SH-SY5Y (cell line): ENCODE results near the gene ATP6AP2.

Experiments used
- GATA2 ChIP-seq: IDR thresholded peaks from 2 replicates; pipeline ENCODE4 v1.6.1; 2011; ENCODE audit warnings: mild to moderate bottlenecking, low read depth, low read length
- GATA3 ChIP-seq: IDR thresholded peaks from 2 replicates; pipeline ENCODE4 v1.6.1; 2011; ENCODE audit warnings: low read depth, mild to moderate bottlenecking, low read length, moderate library complexity

The ATP6AP2 gene

DNA sequence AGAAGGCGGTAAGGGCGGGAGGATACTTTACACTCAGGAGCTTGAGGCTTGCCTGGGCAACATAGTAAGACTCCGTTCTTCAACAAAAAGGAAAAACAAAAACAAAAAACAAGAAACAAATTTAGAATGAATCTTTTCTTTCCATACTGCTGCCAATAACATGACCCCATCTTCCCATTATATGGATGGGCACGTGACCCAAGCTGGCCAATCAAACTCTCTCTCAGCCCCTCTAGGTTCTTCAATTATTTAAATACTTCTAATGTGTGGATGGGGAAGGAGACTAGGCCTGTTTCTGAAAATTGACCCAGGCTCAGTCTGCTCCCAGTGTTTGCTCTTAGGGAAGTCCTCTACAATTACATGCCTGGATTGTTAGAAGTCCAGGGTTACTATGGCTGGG lies 22.2 kb upstream of the ATP6AP2 start:
- TF ChIP-seq GATA2: no peak
- no peak for TF ChIP-seq GATA3

DNA sequence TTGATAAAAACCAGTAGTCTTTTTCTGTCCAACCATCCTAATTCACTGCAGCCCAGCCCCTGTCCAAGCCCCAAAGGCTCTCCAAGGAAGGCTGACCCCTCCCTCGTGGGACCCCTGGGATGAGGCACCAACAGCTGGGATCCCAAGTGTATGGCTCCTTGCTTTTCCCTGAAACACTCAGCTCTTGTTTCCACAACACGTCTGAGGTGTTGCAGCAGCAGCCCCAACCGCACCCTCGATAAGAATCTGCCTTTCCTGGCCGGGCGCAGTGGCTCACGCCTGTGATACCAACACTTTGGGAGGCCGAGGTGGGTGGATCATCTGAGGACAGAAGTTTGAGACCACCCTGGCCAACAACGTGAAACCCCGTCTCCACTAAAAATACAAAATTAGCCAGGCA lies 17.0 kb upstream of the ATP6AP2 start:
- TF ChIP-seq GATA2: no peak
- TF ChIP-seq GATA3: no peak

DNA sequence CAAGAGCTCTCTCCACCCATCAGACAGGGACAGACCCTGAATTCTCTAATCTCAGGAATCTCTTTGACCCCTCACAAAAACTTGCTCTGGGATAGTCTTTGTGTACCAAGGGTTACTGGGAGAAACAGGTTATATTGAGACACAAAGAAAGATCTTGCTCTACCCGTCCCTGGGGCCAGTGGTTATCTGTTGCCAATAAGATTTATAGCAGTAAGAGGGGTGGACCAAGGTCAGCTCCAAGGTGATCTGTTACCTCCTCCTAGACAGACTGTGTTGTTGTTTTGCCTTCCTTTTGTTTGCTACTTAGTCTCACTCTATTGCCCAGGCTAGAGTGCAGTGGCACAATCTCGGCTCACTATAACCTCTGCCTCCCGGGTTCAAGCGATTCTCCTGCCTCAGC lies 16.3 kb upstream of the ATP6AP2 start:
- TF ChIP-seq GATA3 (no peak), GATA2 (no peak)

DNA sequence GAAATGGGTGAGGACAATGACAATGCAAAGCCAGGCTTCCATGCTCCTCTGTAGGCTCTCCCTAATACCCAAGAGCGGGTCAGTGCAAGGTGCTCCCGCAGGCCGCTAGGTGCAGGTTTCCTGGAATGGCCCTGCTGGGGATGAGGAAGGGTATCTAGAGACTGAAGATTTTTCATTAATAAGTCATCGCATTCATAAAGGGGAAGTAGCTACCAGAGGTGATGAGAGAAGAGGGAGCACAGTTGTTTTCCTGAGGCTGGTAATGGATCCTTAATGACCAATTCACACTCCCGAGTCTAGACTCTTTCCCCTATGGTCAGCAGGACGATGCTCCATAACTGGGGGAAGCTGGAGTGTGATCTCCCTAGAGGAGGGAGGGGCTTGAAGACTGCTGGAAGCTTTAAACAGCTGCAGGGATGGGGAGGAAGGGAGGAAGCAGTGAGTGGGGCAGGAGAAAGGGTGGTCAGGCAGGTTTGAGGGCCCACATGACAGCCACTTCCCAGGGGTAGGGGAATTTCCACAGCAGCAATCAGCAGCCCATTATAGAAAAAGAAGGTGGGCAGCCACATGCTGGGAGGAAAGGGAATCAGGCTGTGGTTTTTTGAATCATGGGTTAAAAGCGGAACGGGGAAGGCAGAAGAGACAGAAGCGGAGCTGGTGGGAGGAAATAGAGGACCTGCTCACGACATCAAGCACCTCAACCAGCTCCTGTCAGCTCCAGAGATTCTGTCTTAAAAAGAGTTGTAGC lies 10.2 kb upstream of the ATP6AP2 start:
- TF ChIP-seq GATA3 (no peak), GATA2 (no peak)

GRCh38 chrX:40571600-40571999 lies 9.2 kb upstream of the ATP6AP2 start:
- TF ChIP-seq GATA3 (no peak), GATA2 (no peak)

DNA sequence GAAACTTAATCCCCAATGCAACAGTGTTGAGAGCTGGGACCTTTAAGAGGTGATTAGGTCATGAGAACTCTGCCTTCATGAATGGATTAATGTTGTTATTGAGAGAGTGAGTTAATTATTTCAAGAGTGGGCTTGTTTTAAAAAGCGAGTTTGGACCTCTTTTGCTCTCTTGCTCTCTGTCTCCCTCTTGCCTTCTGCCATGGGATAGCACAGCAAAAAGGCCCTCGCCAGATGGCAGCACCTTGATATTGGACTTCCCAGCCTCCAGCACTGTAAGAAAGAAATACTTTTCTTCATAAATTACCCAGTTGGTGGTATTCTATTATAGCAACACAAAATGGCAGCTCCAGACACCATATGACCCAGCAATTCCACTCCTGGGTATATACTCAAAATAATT lies 7.0 kb upstream of the ATP6AP2 start:
- no peak for TF ChIP-seq GATA2
- no peak for TF ChIP-seq GATA3

DNA sequence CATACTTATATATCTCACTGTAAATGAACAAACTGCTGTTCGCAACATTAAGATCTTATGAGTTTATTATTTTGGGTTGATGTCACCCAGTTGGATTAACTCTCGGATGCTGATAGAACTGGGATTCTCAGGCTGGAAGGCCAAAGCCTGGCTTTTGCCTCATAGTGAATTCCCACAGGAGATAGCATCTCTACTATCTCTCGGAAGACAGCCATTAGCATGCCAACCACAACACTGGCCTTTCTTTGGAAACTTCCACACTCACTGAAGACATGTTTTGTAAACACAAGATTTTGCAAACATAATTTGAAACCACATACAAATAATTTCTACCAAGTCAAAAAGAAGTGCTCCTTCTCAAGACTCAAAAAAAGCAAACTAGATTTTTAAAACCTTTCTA lies 4.5 kb upstream of the ATP6AP2 start:
- TF ChIP-seq GATA3 (no peak), GATA2 (no peak)

- TF ChIP-seq GATA2 (no peak), GATA3 (no peak)
Measured at GRCh38 chrX:40578039-40578695, 2.6 kb upstream of the ATP6AP2 start.

DNA sequence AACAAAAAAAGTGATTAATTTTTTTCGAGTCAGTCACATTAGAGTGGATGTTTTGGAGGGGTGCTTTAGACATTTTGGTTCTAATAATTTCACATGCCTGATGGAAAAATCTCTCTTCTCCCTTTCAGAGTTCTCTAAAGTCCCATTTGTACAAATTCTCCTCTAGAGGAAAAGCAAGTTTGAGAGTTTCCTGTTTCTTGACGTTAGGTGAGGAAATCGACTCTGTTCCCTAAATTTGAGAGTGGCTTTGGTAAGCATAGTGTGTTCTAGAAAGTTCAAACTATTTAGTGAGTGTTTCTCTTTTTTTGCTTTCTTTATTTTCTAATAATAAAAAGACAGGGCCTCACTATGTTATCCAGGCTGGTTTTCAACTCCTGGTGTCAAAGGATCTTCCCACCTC lies 1.6 kb upstream of the ATP6AP2 start:
- TF ChIP-seq GATA2 (no peak), GATA3 (no peak)

DNA sequence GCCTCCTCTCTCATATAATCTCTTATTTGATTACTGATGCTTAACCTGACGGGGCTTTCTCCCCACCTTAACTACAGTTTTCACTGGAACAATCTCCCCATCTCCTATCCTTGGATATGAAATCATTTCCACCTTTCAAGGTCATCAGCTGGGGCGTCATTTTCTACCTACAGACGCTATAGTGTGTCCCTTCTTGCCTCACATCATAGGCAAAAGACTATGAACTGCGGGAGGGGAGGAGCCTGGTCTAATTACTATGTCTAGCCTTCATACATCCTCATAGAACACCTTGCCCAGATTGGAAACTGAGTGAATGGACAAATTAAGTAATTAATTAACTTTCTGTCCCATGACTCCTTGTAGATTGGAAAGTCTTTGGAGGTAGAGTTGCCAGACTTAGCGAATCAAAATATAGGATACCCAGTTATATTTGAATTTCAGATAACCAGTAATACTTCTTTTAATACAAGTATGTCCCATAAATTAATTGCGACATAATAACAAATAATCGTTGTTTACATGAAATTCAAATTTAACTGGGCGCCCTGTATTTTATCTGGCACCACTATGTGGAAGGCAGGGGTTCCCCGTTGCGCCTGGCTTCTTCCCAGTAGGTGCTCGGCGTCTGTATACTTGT lies 752 bp upstream of the ATP6AP2 start:
- TF ChIP-seq GATA3 (no peak), GATA2 (no peak)

DNA sequence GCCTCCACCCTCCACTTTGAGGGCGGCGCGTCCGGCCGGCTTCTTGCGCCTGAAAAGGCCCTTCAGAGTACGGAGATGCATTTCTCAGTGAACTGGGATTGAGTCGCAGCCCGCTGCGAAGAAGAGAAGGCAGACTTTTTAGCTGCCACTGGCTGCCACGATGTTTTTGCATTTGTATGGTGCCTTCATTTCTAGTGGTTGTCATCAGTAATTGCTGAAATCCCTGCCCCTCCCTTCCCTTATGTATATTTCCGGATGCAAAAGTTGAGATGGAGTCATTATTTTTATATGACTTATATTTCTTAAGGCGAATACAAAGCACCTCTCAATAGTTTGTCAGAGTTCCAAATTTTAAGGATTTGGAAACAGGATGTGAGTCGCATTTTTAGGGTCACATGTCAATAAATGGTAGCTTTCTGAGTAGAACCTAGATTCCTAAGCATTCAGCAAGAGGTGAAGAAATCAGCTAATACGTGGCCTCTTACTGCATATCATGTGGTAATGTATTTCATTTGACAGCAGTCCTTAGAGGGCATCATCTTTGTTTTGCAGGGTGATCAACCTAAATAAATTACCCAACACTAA lies 658 bp downstream of the ATP6AP2 start:
- TF ChIP-seq GATA3: no peak
- TF ChIP-seq GATA2: no peak

DNA sequence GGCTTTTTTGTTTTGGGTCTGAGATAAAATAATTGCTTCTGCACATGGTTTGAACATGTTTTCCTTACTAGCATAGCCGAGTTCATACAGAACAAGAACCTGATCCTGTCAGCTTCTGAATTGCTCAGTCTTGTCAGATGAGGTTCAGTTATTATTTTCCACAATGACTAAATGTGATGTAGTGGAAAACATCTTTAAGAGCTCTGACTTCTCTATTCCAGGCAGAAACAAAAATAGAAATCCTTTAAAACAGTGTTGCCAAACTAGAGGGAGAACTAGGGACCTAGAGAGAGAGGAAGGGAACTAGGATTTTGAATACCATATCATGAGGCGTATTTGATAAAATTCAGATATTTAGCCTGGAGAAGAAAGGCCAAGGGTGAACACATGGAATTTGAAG lies 2.0 kb downstream of the ATP6AP2 start:
- TF ChIP-seq GATA2: no peak
- no peak for TF ChIP-seq GATA3

- TF ChIP-seq GATA3: no peak
- TF ChIP-seq GATA2: no peak
Measured at GRCh38 chrX:40603446-40603845, 22.7 kb downstream of the ATP6AP2 start.

- TF ChIP-seq GATA2 (no peak), GATA3 (no peak)
Measured at GRCh38 chrX:40607381-40607780, 26.6 kb downstream of the ATP6AP2 start.

GRCh38 chrX:40612511-40612910 lies 31.7 kb downstream of the ATP6AP2 start:
- TF ChIP-seq GATA2 (no peak), GATA3 (no peak)

DNA sequence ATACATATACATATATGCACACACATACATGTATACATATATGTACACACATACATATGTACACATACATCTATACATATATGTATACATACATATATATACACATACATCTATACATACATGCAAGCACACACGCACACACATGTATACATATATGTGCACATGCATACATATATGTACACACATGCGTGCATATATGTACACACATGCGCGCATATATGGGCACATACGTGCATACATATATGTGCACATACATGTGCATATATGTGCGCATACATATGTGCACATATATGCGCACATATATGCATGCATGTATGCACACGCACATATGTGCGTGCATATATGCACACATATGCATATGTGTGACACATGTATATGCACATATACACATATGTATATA lies 35.2 kb downstream of the ATP6AP2 start:
- no peak for TF ChIP-seq GATA2
- no peak for TF ChIP-seq GATA3

- TF ChIP-seq GATA3: no peak
- TF ChIP-seq GATA2: no peak
Measured at GRCh38 chrX:40617566-40617965, 36.8 kb downstream of the ATP6AP2 start.
